Caco-2 (cell line): ENCODE data around the gene TEX30. TPM values are rescaled to one million over a fixed set of nuclear protein-coding genes. Genes with fewer than 3 reads are reported as not detected.

Experiments
- BruUV-seq: library from RNA; stranded (reverse); fragments of 400-500 nt; replicated peaks from 2 replicates; lab custom pipeline; 2021; lab: Mats Ljungman, UMichigan
- CTCF ChIA-PET: fragments of 300-600 bp; sonication (Branson Sonifier 250); formaldehyde crosslinking; loops from one replicate; lab custom pipeline; 2022; ENCODE audit warnings: antibody characterized with exemption; lab: Charles Lee
- POLR2A ChIA-PET: fragments of 300-600 bp; sonication (Branson Sonifier 250); formaldehyde crosslinking; loops from one replicate; lab custom pipeline; 2022; ENCODE audit warnings: antibody characterized with exemption; lab: Charles Lee
- DNase-seq, 2 experiments: peaks; one replicate each; pipeline versions ENCODE4 v3.0.0 to v3.0.0-alpha.2; 2020 to 2022
- H3K27me3 ChIP-seq: replicated peaks from 2 replicates; pipeline ENCODE4 v1.6.0; 2011; ENCODE audit warnings: low read length; ENCODE audit not compliant: control insufficient read depth, insufficient read depth
- H3K36me3 ChIP-seq: 2 replicates; pipeline ENCODE4 v1.5.1; 2011; ENCODE audit warnings: low read length; ENCODE audit not compliant: control insufficient read depth, insufficient read depth
- H3K4me1 ChIP-seq: fragments of 250-450 bp; sonication (Bioruptor Pico); 2 replicates; pipeline ENCODE4 v1.5.1; 2020; ENCODE audit warnings: mild to moderate bottlenecking
- H3K4me3 ChIP-seq: 2 replicates; pipeline ENCODE4 v1.5.1; 2011; ENCODE audit warnings: low read depth, mild to moderate bottlenecking, control low read depth, low read length
- H3K9me3 ChIP-seq: fragments of 250-450 bp; sonication (Bioruptor Pico); 2 replicates; pipeline ENCODE4 v1.5.1; 2020; ENCODE audit warnings: mild to moderate bottlenecking, moderate library complexity
- H3K27ac Mint-ChIP-seq: one replicate; pipeline ENCODE4 v1.8.0; 2022; ENCODE audit warnings: mixed read lengths; ENCODE audit not compliant: unreplicated experiment
- H3K27me3 Mint-ChIP-seq: one replicate; pipeline ENCODE4 v1.8.0; 2022; ENCODE audit warnings: mixed read lengths; ENCODE audit not compliant: insufficient read depth, unreplicated experiment
- H3K36me3 Mint-ChIP-seq: one replicate; pipeline ENCODE4 v1.8.0; 2022; ENCODE audit warnings: mild to moderate bottlenecking, mixed read lengths; ENCODE audit not compliant: insufficient read depth, unreplicated experiment
- H3K4me1 Mint-ChIP-seq: one replicate; pipeline ENCODE4 v1.8.0; 2022; ENCODE audit warnings: low read depth, mixed read lengths; ENCODE audit not compliant: unreplicated experiment
- H3K4me3 Mint-ChIP-seq: one replicate; pipeline ENCODE4 v1.8.0; 2022; ENCODE audit warnings: mild to moderate bottlenecking, moderate library complexity, mixed read lengths; ENCODE audit not compliant: unreplicated experiment
- H3K9me3 Mint-ChIP-seq: one replicate; pipeline ENCODE4 v1.8.0; 2022; ENCODE audit warnings: mixed read lengths; ENCODE audit not compliant: unreplicated experiment
- CTCF ChIP-seq, 2 experiments: fragments of 200-600 bp in 1 of 2; IDR thresholded peaks; 1 replicate in 1 of 2; 2 replicates in 1 of 2; pipeline versions ENCODE4 v1.5.1 to v1.8.0; 2011 to 2022; ENCODE audit warnings: antibody characterized with exemption in 1 of 2, control low read depth in 1 of 2, inconsistent platforms in 1 of 2, low read depth in 1 of 2, low read length in 1 of 2, mild to moderate bottlenecking in 1 of 2, moderate library complexity in 1 of 2; ENCODE audit not compliant: insufficient read depth in 1 of 2, severe bottlenecking in 1 of 2, unreplicated experiment in 1 of 2
- intact Hi-C: fragments of 100-400 bp; cut with micrococcal nuclease; formaldehyde crosslinking; loops from one replicate; pipeline ENCODE4 v1.10.0; 2022; ENCODE audit not compliant: unreplicated experiment
- total RNA-seq: library from RNA; stranded (reverse); gene quantifications from 2 replicates; pipeline ENCODE4 v1.2.3, GENCODE V29; 2022

The TEX30 gene
- total RNA-seq, 1 experiment from 2014 or later: 30.4 TPM

GRCh38 chr13:102799426-102800144 lies 26.0 kb upstream of the TEX30 start:
- Mint-ChIP-seq H3K4me1 (no peaks in the 10 kb centered on the region), H3K27ac (peak overlapping the region; percentile 81), H3K27me3 (no peaks in the 10 kb centered on the region), H3K9me3 (no peaks in the 10 kb centered on the region), H3K36me3 (no peaks in the 10 kb centered on the region), H3K4me3 (peak overlapping the region; percentile 93)
- Histone ChIP-seq H3K36me3 (no peaks in the 10 kb centered on the region; the same call in 1 of the 2 replicates), H3K9me3 (no peaks in the 10 kb centered on the region), H3K4me1 (0 out of 2 replicates have a peak, but pooled peaks cover 4% of the 10 kb centered on the region), H3K4me3 (peak overlapping the region; percentile 84), H3K27me3 (no peaks in the 10 kb centered on the region)
- BruUV-seq: no TSS peak
- intact Hi-C loops: loop anchor here (1.0 to 2.0 kb wide), 8 partner anchors 26 to 219 kb away; partner anchors contain the start of genes TEX30 and TPP2
- CTCF ChIA-PET: interaction anchor here (0.7 to 2.1 kb wide), 5 partner anchors 15 to 208 kb away, joined by 3 to 8 read pairs (median 6); partner anchors contain the start of genes ERCC5 and TEX30
- DNase-seq: peak in 1 of 2 experiments; percentile 43
- POLR2A ChIA-PET: interaction anchor here (1.9 kb wide), 1 partner anchor 46 kb away, joined by 10 read pairs; the partner anchor contains the start of gene ERCC5
- TF ChIP-seq CTCF (IDR thresholded peaks at IDR 0.05; ENCODE audit: insufficient read depth in 1 of 2, low read depth in 1 of 2, low read length in 1 of 2, severe bottlenecking in 1 of 2, unreplicated experiment in 1 of 2): no peak

- Histone ChIP-seq H3K9me3 (no peaks in the 10 kb centered on the region), H3K36me3 (no peaks in the 10 kb centered on the region; the same call in 1 of the 2 replicates), H3K27me3 (no peaks in the 10 kb centered on the region), H3K4me3 (peak within 1 kb of the TSS; percentile 84), H3K4me1 (0 out of 2 replicates have a peak, but pooled peaks cover 4% of the 10 kb centered on the region)
- intact Hi-C loops: loop anchor here (1.0 to 2.0 kb wide), 5 partner anchors 26 to 207 kb away; partner anchors contain the start of genes TEX30 and TPP2
- H3K36me3 Mint-ChIP-seq: no peaks in the 10 kb centered on the region
- BruUV-seq: TSS peak; percentile 65
- H3K4me3 Mint-ChIP-seq: peak within 1 kb of the TSS; percentile 93
- DNase-seq: peak; percentile 93 to 94
- no peaks in the 10 kb centered on the region for H3K27me3 Mint-ChIP-seq
- H3K4me1 Mint-ChIP-seq: no peaks in the 10 kb centered on the region
- TF ChIP-seq CTCF (IDR thresholded peaks at IDR 0.05; ENCODE audit: insufficient read depth in 1 of 2, low read depth in 1 of 2, low read length in 1 of 2, severe bottlenecking in 1 of 2, unreplicated experiment in 1 of 2): no peak
- H3K27ac Mint-ChIP-seq: peak within 1 kb of the TSS; percentile 81
- ChIA-PET POLR2A (no interaction called here), CTCF (no interaction called here)
- no peaks in the 10 kb centered on the region for H3K9me3 Mint-ChIP-seq
Measured at GRCh38 chr13:102798581-102799425, 25.2 kb upstream of the TEX30 start, which contains the start of the genes BIVM and POGLUT2. Gene BIVM (plus strand): TSS chr13:102799119. CDS start chr13:102807268, 8,149 bp downstream. Gene POGLUT2 (minus strand): TSS chr13:102798976. CDS start chr13:102798670, 306 bp downstream.
